Upper lobe of right lung (tissue), 1 donor: ENCODE measurements around the gene SCCPDH. TPM values are rescaled to one million over a fixed set of nuclear protein-coding genes. Genes with fewer than 3 reads are reported as not detected.

Experiments
- ATAC-seq: fragments of 200-7000 bp; cut with Tn5 transposase; one replicate; pipeline ENCODE4 v1.9.1; 2020; ENCODE audit warnings: mild to moderate bottlenecking, moderate library complexity
- DNase-seq: peaks from one replicate; pipeline ENCODE4 v3.0.0-alpha.2; 2020
- H3K27ac ChIP-seq: fragments of 200-600 bp; one replicate; pipeline ENCODE4 v1.8.0; 2022
- H3K27me3 ChIP-seq: fragments of 200-600 bp; one replicate; pipeline ENCODE4 v1.8.0; 2022; ENCODE audit warnings: mild to moderate bottlenecking
- H3K36me3 ChIP-seq: fragments of 200-600 bp; one replicate; pipeline ENCODE4 v1.8.0; 2022
- H3K4me1 ChIP-seq: fragments of 200-600 bp; one replicate; pipeline ENCODE4 v1.8.0; 2022
- H3K4me3 ChIP-seq: fragments of 200-600 bp; one replicate; pipeline ENCODE4 v1.8.0; 2022; ENCODE audit warnings: mild to moderate bottlenecking
- H3K9me3 ChIP-seq: fragments of 200-600 bp; one replicate; pipeline ENCODE4 v1.8.0; 2022
- intact Hi-C: fragments of 100-400 bp; cut with DNase I; formaldehyde crosslinking; loops from one replicate; pipeline ENCODE4 v1.11.0; 2022
- total RNA-seq: library from RNA; stranded (reverse); fragmentation: NEBNext Ultra II Directional; extraction: Animal tissue kit (Norgen Biotek cat#: 25700); gene quantifications from one replicate; pipeline ENCODE4 v1.2.1, GENCODE V29; 2021
- TF ChIP-seq, protein P1 (sequence below): fragments of 200-600 bp; IDR thresholded peaks from one replicate; pipeline ENCODE4 v1.8.0; 2022; ENCODE audit warnings: antibody characterized with exemption
- donor health status: DM: no; HTN: yes; CAD: no; lungs with severe emphysema.

The SCCPDH gene
- total RNA-seq, 1 donor from 2014 or later = 23.4 TPM

DNA sequence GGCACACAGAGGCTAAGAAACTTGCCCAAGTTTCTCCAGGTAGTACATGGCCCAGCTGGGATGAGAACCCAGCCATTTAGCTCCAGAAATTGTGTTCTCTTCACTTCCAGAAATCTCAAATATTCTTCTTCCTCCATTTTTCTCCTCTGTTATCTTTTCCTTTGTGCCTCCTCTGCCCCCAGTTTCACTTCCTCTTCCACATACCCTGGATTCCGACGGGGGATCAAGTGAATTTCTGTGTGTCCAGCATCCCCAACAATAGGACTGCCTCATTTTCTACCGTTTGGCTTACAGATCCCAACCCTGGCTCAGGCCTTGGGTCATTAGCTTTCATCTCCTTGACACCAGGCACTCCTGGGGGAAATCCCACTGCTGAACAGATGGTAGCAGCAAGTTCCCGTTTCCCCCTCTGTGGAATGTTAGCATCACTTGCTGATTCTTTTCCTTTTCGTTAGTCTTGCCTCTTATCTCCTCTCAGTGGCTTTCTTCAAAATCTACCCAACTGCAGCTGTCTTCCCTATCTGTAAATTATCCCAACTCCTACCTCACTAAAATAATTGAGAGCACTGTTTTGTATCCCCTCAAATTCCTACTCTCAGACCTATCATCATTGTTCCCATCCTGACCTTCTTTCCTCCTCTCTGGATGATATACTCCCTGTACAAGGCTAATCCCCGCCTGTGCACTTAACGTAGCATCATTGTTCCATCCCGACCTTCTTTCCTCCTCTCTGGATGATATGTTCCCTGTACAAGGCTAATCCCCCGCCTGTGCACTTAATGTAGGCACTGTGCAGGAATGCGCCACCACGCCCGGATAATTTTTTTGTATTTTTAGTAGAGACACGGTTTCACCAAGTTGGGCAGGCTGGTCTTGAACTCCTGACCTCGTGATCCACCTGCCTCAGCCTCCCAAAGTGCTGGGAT is 36.5 kb downstream of the SCCPDH start:
- Histone ChIP-seq H3K9me3 (no peaks in the 10 kb centered on the region), H3K4me3 (no peak overlapping the region), H3K27ac (no peak overlapping the region), H3K36me3 (peaks cover 44% of the 10 kb centered on the region), H3K4me1 (no peaks in the 10 kb centered on the region), H3K27me3 (no peaks in the 10 kb centered on the region)
- DNase-seq = no peak
- intact Hi-C loops = no loop called here
- TF ChIP-seq, protein P1, sequence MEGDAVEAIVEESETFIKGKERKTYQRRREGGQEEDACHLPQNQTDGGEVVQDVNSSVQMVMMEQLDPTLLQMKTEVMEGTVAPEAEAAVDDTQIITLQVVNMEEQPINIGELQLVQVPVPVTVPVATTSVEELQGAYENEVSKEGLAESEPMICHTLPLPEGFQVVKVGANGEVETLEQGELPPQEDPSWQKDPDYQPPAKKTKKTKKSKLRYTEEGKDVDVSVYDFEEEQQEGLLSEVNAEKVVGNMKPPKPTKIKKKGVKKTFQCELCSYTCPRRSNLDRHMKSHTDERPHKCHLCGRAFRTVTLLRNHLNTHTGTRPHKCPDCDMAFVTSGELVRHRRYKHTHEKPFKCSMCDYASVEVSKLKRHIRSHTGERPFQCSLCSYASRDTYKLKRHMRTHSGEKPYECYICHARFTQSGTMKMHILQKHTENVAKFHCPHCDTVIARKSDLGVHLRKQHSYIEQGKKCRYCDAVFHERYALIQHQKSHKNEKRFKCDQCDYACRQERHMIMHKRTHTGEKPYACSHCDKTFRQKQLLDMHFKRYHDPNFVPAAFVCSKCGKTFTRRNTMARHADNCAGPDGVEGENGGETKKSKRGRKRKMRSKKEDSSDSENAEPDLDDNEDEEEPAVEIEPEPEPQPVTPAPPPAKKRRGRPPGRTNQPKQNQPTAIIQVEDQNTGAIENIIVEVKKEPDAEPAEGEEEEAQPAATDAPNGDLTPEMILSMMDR = no peak
- no peak for ATAC-seq

DNA sequence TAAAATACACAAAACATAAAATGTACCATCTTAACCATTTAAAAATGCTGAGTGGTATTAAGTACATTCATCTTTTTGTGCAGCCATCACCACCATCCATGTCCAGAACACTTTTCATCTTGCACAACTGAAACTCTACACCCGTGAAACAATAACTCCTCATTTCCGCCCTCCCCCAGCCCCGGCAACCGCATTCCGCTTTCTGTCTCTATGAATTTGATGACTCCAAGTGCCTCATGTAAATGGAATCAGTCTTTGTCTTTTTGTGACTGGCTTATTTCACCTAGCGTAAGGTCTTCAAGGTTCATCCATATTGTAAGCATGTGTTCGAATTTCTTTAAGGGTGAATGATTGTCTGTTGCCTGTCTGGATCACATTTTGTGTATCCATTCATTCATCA is 37.2 kb downstream of the SCCPDH start:
- peaks cover 51% of the 10 kb centered on the region for H3K36me3 ChIP-seq
- no peaks in the 10 kb centered on the region for H3K9me3 ChIP-seq
- no peak overlapping the region for H3K4me3 ChIP-seq
- TF ChIP-seq, protein P1 = no peak
- ATAC-seq (no peak), DNase-seq (no peak)
- H3K4me1 ChIP-seq = no peaks in the 10 kb centered on the region
- H3K27me3 ChIP-seq = no peaks in the 10 kb centered on the region
- H3K27ac ChIP-seq = no peak overlapping the region
- intact Hi-C loops = no loop called here

DNA sequence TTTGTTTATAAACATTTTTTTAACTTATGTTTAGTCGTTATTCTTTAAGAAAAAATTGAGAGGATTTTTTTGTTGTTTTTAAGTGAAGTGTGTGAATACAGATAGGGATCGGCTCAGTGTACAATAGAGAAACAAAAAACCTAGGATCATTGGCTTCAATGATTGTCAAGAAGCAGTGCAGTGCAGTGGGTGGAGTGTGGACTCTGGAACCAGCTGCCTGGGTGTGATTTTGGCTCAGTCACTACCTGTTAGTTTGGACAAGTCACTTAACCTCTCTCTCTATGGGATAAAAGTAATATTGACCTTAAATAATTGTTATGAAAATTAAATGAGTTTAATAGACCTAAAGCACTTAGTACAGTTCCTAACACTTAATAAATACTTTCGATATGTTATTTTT is 41.3 kb downstream of the SCCPDH start:
- ATAC-seq = no peak
- H3K36me3 ChIP-seq = peaks cover 69% of the 10 kb centered on the region

DNA sequence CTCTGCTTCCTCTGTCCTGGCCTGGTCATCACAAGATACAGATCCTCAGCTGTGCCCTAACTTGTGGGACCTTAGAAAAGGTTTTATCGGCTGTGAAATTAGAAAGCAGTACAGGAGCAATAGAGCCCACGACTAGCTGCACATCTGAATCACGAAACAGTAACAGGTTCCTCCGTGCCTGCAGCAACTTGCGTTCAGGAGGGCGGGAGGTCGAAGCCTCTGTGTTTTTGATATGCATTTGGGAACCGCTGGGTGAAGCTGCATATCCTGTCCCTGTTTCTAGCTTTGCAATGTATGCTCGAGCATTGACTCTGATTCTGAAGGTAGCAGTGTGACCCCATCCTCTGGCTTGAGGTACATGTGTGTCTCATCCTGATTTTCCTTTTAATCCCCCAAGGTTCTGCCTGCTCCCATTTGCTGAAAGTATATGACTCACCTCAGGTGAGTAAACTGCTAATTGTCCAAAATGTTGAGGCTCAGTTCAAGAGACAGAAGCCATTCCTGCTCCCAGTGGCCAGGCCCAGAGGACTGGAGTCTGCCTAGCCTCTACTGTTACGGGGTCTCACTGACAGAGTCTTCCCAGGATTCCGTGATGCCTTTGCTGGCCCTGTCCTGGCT is 44.3 kb downstream of the SCCPDH start:
- Histone ChIP-seq H3K27me3 (no peaks in the 10 kb centered on the region), H3K4me3 (no peak overlapping the region), H3K27ac (no peak overlapping the region), H3K9me3 (no peaks in the 10 kb centered on the region), H3K4me1 (no peaks in the 10 kb centered on the region), H3K36me3 (peaks cover 59% of the 10 kb centered on the region)
- intact Hi-C loops = no loop called here
- no peak for DNase-seq
- TF ChIP-seq, protein P1 = no peak
- no peak for ATAC-seq

More for the DNA sequence above, 41.3 kb downstream of the SCCPDH start:
- no peak overlapping the region for H3K4me3 ChIP-seq
- no peak for DNase-seq
- no peaks in the 10 kb centered on the region for H3K4me1 ChIP-seq
- no peaks in the 10 kb centered on the region for H3K9me3 ChIP-seq
- TF ChIP-seq, protein P1 = no peak
- intact Hi-C loops = no loop called here
- H3K27ac ChIP-seq = no peak overlapping the region
- no peaks in the 10 kb centered on the region for H3K27me3 ChIP-seq

DNA sequence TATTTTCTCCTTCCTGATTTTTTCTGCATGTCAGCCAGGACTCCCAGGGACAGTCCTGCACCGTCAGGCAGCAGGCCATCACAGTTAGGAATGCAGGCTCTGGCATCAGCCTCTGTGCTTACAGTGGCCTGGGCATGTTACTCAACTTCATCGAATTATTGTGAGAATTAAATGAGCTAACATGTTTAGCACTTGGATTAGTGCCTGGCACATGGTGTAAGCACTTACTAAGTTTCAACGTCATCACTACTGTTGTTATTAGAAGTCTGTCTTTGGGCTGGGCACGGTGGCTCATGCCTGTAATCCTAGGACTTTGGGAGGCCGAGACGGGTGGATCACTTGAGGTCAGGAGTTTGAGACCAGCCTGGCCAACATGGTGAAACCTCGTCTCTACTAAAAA is 45.1 kb downstream of the SCCPDH start:
- DNase-seq (no peak), ATAC-seq (peak; percentile 60)
- Histone ChIP-seq H3K27ac (no peak overlapping the region), H3K4me1 (no peaks in the 10 kb centered on the region), H3K4me3 (no peak overlapping the region), H3K27me3 (no peaks in the 10 kb centered on the region), H3K36me3 (peaks cover 52% of the 10 kb centered on the region), H3K9me3 (no peaks in the 10 kb centered on the region)
- TF ChIP-seq, protein P1 = no peak
- intact Hi-C loops = no loop called here
